Right cardiac atrium (tissue), 5 donors: ENCODE data around the gene TLE7. TPM values are rescaled to one million over a fixed set of nuclear protein-coding genes. Genes with fewer than 3 reads are reported as not detected.

Experiments
- ATAC-seq, 2 donors: fragments of 200-7000 bp; cut with Tn5 transposase; one replicate each; pipeline versions ENCODE4 v1.8.0 to v1.9.1; 2020; ENCODE audit warnings: moderate library complexity in 2 of 2, mild to moderate bottlenecking in 1 of 2
- DNase-seq, 3 donors: peaks; one replicate each; pipeline ENCODE4 v3.0.0-alpha.2; 2020
- H3K27ac ChIP-seq: one replicate; pipeline ENCODE4 v1.5.1; 2013; ENCODE audit warnings: mild to moderate bottlenecking, low read length, control low read depth, moderate library complexity
- H3K27me3 ChIP-seq: one replicate; pipeline ENCODE4 v1.6.1; 2013; ENCODE audit not compliant: control insufficient read depth, insufficient read depth
- H3K4me1 ChIP-seq: one replicate; pipeline ENCODE4 v1.6.1; 2013; ENCODE audit warnings: low read length; ENCODE audit not compliant: control insufficient read depth, insufficient read depth
- H3K4me3 ChIP-seq: one replicate; pipeline ENCODE4 v1.5.1; 2013; ENCODE audit warnings: low read length, control low read depth
- H3K9me3 ChIP-seq: one replicate; pipeline ENCODE4 v1.6.1; 2013; ENCODE audit warnings: low read length; ENCODE audit not compliant: control insufficient read depth
- WGBS: extraction: QIAGEN DNeasy Blood & Tissue Kit; methylation state at CpG from one replicate; pipeline ENCODE4 v1.1.7; 2013; 5-methylcytosine and 5-hydroxymethylcytosine counted together
- intact Hi-C, 4 donors: fragments of 100-400 bp; cut with DNase I; formaldehyde crosslinking; loops; one replicate each; pipeline versions ENCODE4 v1.11.0 to v1.14.0; 2022 to 2023
- polyA plus RNA-seq: library from polyadenylated mRNA; stranded (reverse); fragments of 200-250 nt; gene quantifications from one replicate; pipeline ENCODE4 v1.2.3, GENCODE V29; 2013
- total RNA-seq, 4 donors: library from RNA; stranded (reverse); fragmentation: NEBNext Ultra II Directional; extraction: Animal tissue kit (Norgen Biotek cat#: 25700); gene quantifications; one replicate each; pipeline ENCODE4 v1.2.1, GENCODE V29; 2021
- donor health status: healthy with polysubstance abuse.
- donor health status: DM: no; HTN: yes; CAD: no.
- donor health status: DM: no; HTN: no; CAD: no.
- donor health status: DM: no; HTN: yes; CAD: no; lungs with severe emphysema.
- donor health status: DM: yes; HTN: yes; CAD: no.

TLE7 gene
- total and polyA plus RNA-seq, 5 donors: not detected

GRCh38 chr16:71428883-71429282 is 13.0 kb downstream of the TLE7 start:
- intact Hi-C loops: no loop called here
- Histone ChIP-seq H3K4me1 (no peaks in the 10 kb centered on the region), H3K4me3 (no peak overlapping the region), H3K9me3 (no peaks in the 10 kb centered on the region), H3K27me3 (no peaks in the 10 kb centered on the region), H3K27ac (no peak overlapping the region)
- no peak for ATAC-seq
- DNase-seq: no peak
- 78% methylated on average over 2 of the region's 2 CpGs for WGBS

- no peak for ATAC-seq
- H3K9me3 ChIP-seq: no peaks in the 10 kb centered on the region
- no peak overlapping the region for H3K27ac ChIP-seq
- H3K4me1 ChIP-seq: no peaks in the 10 kb centered on the region
- H3K27me3 ChIP-seq: no peaks in the 10 kb centered on the region
- no peak overlapping the region for H3K4me3 ChIP-seq
- no peak for DNase-seq
- intact Hi-C loops: no loop called here
These were observed 13.5 kb downstream of the TLE7 start for GRCh38 chr16:71428385-71428784.

- intact Hi-C loops: no loop called here
- H3K4me3 ChIP-seq: no peak overlapping the region
- WGBS: 64% methylated on average over 12 of the region's 12 CpGs
- H3K4me1 ChIP-seq: no peaks in the 10 kb centered on the region
- no peak overlapping the region for H3K27ac ChIP-seq
- DNase-seq: no peak
- H3K27me3 ChIP-seq: no peaks in the 10 kb centered on the region
- no peaks in the 10 kb centered on the region for H3K9me3 ChIP-seq
- ATAC-seq: no peak
These were observed 14.8 kb downstream of the TLE7 start for GRCh38 chr16:71426880-71427615.

- peak in 1 of 2 donors; percentile 39 for ATAC-seq
- intact Hi-C loops: no loop called here
- H3K27ac ChIP-seq: no peak overlapping the region
- H3K4me1 ChIP-seq: no peaks in the 10 kb centered on the region
- DNase-seq: peak in 1 of 3 donors; percentile 51
- H3K4me3 ChIP-seq: no peak overlapping the region
- H3K9me3 ChIP-seq: no peaks in the 10 kb centered on the region
- H3K27me3 ChIP-seq: no peaks in the 10 kb centered on the region
- 2% methylated on average over 48 of the region's 48 CpGs for WGBS
These were observed 15.6 kb downstream of the TLE7 start for GRCh38 chr16:71426069-71426879.

- no peaks in the 10 kb centered on the region for H3K27me3 ChIP-seq
- intact Hi-C loops: no loop called here
- H3K27ac ChIP-seq: no peak overlapping the region
These were observed 16.1 kb downstream of the TLE7 start for GRCh38 chr16:71425746-71426068.

GRCh38 chr16:71424626-71425025 is 17.2 kb downstream of the TLE7 start:
- H3K4me3 ChIP-seq: no peak overlapping the region
- intact Hi-C loops: no loop called here
- DNase-seq (no peak), ATAC-seq (no peak)
- no peaks in the 10 kb centered on the region for H3K4me1 ChIP-seq
- H3K27ac ChIP-seq: no peak overlapping the region
- H3K9me3 ChIP-seq: no peaks in the 10 kb centered on the region
- H3K27me3 ChIP-seq: no peaks in the 10 kb centered on the region
- 65% methylated on average over 6 of the region's 6 CpGs for WGBS

More at GRCh38 chr16:71425746-71426068, 16.1 kb downstream of the TLE7 start:
- ATAC-seq (peak in 1 of 2 donors; percentile 18), DNase-seq (no peak)
- H3K4me1 ChIP-seq: no peaks in the 10 kb centered on the region
- WGBS: 6% methylated on average over 18 of the region's 18 CpGs
- no peaks in the 10 kb centered on the region for H3K9me3 ChIP-seq
- no peak overlapping the region for H3K4me3 ChIP-seq

GRCh38 chr16:71423865-71424264 is 18.0 kb downstream of the TLE7 start:
- DNase-seq: no peak
- intact Hi-C loops: no loop called here
- WGBS: 75% methylated on average over 7 of the region's 7 CpGs
- H3K27me3 ChIP-seq: no peaks in the 10 kb centered on the region
- no peaks in the 10 kb centered on the region for H3K4me1 ChIP-seq
- H3K27ac ChIP-seq: no peak overlapping the region
- ATAC-seq: no peak
- no peaks in the 10 kb centered on the region for H3K9me3 ChIP-seq
- no peak overlapping the region for H3K4me3 ChIP-seq

- no peaks in the 10 kb centered on the region for H3K4me1 ChIP-seq
- 70% methylated on average over 2 of the region's 2 CpGs for WGBS
- no peaks in the 10 kb centered on the region for H3K27me3 ChIP-seq
- intact Hi-C loops: no loop called here
- no peak for DNase-seq
- H3K9me3 ChIP-seq: no peaks in the 10 kb centered on the region
- no peak for ATAC-seq
- H3K27ac ChIP-seq: no peak overlapping the region
- H3K4me3 ChIP-seq: no peak overlapping the region
These were observed 18.8 kb downstream of the TLE7 start for GRCh38 chr16:71423016-71423415.

- Histone ChIP-seq H3K4me1 (no peaks in the 10 kb centered on the region), H3K27me3 (no peaks in the 10 kb centered on the region), H3K4me3 (no peak overlapping the region), H3K27ac (no peak overlapping the region), H3K9me3 (no peaks in the 10 kb centered on the region)
- DNase-seq: no peak
- WGBS: 58% methylated on average over 4 of the region's 4 CpGs
- ATAC-seq: no peak
- intact Hi-C loops: no loop called here
These were observed 19.9 kb downstream of the TLE7 start for GRCh38 chr16:71421911-71422310.

GRCh38 chr16:71414038-71414437 is 27.8 kb downstream of the TLE7 start:
- DNase-seq (no peak), ATAC-seq (no peak)
- intact Hi-C loops: loop anchor here in 2 of 4 donors (5.0 kb wide), 2 partner anchors 88 to 198 kb away; no protein-coding TSS in a partner anchor
- WGBS: 91% methylated on average over 5 of the region's 5 CpGs
- no peaks in the 10 kb centered on the region for H3K9me3 ChIP-seq
- no peak overlapping the region for H3K27ac ChIP-seq
- H3K4me3 ChIP-seq: no peak overlapping the region
- no peaks in the 10 kb centered on the region for H3K27me3 ChIP-seq
- H3K4me1 ChIP-seq: no peaks in the 10 kb centered on the region

- DNase-seq: no peak
- no peak overlapping the region for H3K27ac ChIP-seq
- H3K27me3 ChIP-seq: no peaks in the 10 kb centered on the region
- 56% methylated on average over 4 of the region's 4 CpGs for WGBS
- intact Hi-C loops: loop anchor here in 3 of 4 donors (2.0 to 5.0 kb wide), 5 partner anchors 85 to 199 kb away; no protein-coding TSS in a partner anchor
- H3K4me3 ChIP-seq: no peak overlapping the region
- ATAC-seq: no peak
- H3K4me1 ChIP-seq: no peaks in the 10 kb centered on the region
- H3K9me3 ChIP-seq: no peaks in the 10 kb centered on the region
These were observed 28.5 kb downstream of the TLE7 start for GRCh38 chr16:71413341-71413740.
